ENCODE data around the gene EBNA1BP2. TPM values are rescaled to one million over a fixed set of nuclear protein-coding genes. Genes with fewer than 3 reads are reported as not detected.

The EBNA1BP2 gene
- total RNA-seq, 4 donors from 2014 or later: 23.6 to 47.9 (median 33.0) TPM

DNA sequence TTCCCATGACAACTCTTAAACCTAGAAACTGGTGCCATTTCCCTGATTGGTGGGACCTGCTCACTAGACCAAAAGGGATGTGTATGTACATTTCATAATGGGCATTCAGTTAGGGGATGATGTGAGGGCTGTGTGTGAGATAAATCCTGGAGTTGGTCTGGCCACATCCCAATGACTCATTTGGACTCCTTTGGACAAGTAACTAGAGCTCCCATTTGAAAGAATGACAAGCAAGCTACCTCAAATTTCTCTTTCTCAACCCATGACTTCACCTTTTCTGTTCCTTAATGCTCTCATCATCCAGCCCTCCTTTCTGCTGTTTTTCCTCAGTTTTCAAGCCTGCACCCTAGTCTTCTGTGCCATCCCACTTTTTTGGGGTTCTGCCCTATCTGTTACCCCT lies 27.9 kb downstream of the EBNA1BP2 start:
- TF ChIP-seq, protein P1, sequence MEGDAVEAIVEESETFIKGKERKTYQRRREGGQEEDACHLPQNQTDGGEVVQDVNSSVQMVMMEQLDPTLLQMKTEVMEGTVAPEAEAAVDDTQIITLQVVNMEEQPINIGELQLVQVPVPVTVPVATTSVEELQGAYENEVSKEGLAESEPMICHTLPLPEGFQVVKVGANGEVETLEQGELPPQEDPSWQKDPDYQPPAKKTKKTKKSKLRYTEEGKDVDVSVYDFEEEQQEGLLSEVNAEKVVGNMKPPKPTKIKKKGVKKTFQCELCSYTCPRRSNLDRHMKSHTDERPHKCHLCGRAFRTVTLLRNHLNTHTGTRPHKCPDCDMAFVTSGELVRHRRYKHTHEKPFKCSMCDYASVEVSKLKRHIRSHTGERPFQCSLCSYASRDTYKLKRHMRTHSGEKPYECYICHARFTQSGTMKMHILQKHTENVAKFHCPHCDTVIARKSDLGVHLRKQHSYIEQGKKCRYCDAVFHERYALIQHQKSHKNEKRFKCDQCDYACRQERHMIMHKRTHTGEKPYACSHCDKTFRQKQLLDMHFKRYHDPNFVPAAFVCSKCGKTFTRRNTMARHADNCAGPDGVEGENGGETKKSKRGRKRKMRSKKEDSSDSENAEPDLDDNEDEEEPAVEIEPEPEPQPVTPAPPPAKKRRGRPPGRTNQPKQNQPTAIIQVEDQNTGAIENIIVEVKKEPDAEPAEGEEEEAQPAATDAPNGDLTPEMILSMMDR (IDR thresholded peaks at IDR 0.05; ENCODE audit: low read depth): no peak

DNA sequence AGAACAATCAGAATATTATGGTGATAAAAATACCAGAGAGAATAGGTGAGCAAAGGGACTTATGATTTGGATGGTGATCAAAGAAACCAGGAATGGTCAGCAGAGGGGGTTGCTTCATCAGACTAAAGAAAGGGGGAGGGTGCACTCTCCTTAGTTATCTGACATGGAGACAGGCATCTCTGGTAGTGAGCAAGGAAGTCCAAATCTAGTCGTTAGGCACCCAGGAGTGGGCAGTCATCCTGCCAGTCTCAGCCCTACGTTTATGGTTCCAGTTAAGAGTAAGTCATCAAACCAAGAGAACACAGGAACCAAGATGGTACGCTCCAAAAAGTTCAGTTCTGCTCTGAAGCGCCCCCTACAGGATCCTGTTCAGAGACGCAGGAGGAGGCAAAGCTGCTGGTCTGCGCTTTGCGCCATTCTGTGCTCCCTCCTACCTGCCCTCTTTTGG lies 28.6 kb downstream of the EBNA1BP2 start:
- TF ChIP-seq, protein P1 (IDR thresholded peaks at IDR 0.05; ENCODE audit: low read depth): no peak

DNA sequence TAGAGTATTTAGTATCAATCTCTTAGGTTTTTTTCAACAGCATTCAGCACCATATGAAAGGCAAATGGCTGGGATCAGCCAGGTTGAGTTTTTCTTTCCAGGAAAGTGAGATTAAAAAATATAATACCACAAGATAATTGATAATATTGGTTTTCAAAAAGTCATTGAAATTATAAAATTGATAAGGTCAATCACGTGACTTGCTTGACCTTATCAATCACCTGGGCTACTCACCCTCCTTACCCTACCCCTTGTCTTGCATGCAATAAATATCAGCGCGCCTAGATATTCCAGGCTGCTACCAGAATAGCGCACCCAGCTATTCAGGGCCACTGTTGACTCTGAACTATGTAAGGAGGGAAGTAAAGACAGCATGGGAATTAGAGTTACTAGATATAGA lies 31.5 kb downstream of the EBNA1BP2 start:
- TF ChIP-seq, protein P1 (IDR thresholded peaks at IDR 0.05; ENCODE audit: low read depth): no peak

DNA sequence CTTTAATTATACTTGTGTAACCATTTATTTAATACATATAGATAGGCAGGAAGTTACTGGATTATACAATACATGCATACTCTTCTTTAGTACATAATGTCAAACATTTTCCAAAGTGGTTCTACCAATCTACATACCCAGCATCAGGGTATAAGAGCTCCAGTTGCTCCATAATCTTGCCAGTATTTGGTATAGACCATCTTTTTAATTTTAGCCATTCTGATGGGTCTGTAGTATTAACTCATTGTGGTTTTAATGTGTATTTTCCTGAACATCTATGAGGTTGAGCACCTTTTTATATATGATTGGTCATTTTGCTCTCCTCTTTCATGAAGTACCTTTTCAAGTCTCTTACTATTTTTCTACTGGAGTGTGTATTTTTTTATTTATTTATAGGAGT lies 32.1 kb downstream of the EBNA1BP2 start:
- TF ChIP-seq, protein P1 (IDR thresholded peaks at IDR 0.05; ENCODE audit: low read depth): no peak

DNA sequence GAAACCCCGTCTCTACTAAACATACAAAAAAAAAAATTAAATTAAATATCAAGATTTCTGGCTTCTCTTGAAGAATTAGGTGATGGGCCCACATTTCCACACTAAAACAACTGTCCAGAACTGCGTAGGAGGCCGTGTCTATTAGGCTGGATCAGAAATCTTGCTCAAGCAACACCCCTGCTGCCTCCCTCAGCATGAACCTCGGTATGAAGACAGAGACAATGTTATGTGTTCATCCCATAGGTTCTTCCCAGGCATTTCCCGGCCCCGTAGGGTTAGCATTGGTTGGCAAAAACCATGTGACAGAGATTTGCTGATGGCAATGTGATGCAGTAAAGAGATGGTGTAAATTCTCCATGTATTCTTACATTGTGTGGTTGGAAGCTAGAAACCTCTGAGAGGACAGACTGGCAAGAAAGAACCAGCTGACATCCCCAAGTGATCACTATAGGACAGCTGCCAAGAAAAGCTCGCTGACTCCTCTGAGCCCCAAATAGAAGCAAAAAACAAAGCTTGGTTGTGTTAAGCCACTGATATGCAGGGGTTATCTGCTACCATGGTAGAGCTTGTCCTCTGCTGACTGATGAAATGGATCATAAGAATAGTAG lies 34.5 kb downstream of the EBNA1BP2 start:
- TF ChIP-seq, protein P1 (IDR thresholded peaks at IDR 0.05; ENCODE audit: low read depth): no peak

DNA sequence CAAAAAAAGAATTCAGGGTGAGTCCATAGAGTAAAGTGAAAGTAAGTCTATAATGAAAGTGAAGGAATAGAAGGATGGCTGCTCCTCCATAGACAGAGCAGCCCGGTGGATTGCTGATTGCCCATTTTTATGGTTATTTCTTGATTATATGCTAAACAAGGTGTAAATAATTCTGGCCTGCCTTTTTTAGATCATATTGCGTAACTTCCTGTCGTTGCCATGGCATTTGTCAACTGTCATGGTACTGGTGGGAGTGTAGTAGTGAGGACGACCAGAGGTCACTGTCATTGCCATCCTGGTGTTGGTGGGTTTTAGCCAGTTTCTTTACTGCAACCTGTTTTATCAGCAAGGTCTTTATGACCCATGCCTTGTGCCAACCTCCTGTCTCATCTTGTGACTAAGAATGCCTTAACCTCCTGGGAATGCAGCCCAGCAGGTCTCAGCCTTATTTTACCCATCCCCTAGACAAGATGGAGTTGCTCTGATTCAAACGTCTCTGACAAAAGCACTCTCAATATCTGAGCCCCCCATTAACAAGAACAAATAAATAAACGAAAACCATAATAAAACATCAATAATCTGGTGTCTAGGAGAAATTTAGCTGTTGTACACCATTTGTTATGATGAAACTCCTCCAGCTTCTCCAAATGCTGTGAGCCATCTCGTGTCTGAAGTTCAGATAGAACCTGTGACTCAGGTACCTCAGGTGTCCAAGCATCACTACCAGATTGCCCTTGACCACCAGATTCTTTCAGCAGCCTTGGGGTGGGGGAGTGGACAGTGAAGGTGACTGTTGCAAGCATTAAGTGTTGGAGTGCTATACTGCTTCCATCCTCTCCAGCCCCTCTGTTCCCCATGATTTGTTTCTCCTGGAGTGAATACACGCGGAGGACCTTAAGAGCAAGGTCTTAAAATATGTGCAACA lies 36.0 kb downstream of the EBNA1BP2 start:
- TF ChIP-seq, protein P1 (IDR thresholded peaks at IDR 0.05; ENCODE audit: low read depth): no peak

DNA sequence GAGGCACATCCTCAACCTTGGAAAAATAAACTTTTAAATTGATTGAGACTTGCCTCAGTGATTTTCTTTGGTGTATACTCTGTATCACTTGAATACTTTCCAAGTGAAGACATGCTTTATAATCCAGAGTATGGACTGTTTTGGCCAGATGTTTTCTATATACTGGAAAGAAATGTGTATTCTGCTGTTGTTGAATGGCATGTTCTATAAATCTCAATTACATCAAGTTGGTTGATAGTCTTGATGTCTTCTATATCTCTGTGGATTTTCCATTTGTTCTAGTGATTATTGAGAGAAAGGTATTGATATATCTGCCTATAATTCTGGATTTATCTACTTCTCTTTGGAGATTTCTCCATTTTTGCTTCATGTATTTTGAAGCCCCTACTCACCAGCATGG lies 37.5 kb downstream of the EBNA1BP2 start:
- TF ChIP-seq, protein P1 (IDR thresholded peaks at IDR 0.05; ENCODE audit: low read depth): no peak

All from subcutaneous adipose tissue (tissue), 4 donors.